GM12872 (cell line): ENCODE measurements around the gene FOXP1.

Experiments used
- TF ChIP-seq, protein P1 (sequence below): IDR thresholded peaks from 3 replicates; pipeline ENCODE4 v1.5.1; 2011; ENCODE audit warnings: low read depth, mild to moderate bottlenecking, low read length, moderate library complexity; ENCODE audit not compliant: insufficient read depth

The FOXP1 gene

DNA sequence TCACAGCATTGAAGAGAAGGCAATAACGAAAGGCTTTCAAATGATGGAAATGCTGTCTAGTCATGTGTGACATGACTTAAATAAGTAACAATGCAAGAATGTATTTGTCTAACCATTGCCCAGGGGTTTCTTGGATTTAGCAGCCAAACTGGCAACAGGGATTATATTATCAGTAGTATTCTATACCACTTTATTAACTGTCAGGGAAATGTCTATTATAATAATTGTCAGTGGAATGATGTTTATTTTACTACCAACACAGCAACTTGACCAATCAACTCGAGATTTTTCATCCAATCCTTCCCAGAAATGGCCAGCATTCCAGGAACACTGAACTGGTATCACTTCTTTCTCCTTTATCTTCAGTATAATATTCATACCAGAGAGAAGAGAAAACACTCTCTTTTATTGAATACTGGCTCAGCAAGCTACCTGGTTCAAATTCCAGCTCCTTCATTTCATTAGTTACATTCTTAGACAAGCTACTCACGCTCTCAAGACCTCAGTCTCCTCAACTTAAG lies 66.2 kb downstream of the FOXP1 start:
- TF ChIP-seq, protein P1, sequence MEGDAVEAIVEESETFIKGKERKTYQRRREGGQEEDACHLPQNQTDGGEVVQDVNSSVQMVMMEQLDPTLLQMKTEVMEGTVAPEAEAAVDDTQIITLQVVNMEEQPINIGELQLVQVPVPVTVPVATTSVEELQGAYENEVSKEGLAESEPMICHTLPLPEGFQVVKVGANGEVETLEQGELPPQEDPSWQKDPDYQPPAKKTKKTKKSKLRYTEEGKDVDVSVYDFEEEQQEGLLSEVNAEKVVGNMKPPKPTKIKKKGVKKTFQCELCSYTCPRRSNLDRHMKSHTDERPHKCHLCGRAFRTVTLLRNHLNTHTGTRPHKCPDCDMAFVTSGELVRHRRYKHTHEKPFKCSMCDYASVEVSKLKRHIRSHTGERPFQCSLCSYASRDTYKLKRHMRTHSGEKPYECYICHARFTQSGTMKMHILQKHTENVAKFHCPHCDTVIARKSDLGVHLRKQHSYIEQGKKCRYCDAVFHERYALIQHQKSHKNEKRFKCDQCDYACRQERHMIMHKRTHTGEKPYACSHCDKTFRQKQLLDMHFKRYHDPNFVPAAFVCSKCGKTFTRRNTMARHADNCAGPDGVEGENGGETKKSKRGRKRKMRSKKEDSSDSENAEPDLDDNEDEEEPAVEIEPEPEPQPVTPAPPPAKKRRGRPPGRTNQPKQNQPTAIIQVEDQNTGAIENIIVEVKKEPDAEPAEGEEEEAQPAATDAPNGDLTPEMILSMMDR = no peak

DNA sequence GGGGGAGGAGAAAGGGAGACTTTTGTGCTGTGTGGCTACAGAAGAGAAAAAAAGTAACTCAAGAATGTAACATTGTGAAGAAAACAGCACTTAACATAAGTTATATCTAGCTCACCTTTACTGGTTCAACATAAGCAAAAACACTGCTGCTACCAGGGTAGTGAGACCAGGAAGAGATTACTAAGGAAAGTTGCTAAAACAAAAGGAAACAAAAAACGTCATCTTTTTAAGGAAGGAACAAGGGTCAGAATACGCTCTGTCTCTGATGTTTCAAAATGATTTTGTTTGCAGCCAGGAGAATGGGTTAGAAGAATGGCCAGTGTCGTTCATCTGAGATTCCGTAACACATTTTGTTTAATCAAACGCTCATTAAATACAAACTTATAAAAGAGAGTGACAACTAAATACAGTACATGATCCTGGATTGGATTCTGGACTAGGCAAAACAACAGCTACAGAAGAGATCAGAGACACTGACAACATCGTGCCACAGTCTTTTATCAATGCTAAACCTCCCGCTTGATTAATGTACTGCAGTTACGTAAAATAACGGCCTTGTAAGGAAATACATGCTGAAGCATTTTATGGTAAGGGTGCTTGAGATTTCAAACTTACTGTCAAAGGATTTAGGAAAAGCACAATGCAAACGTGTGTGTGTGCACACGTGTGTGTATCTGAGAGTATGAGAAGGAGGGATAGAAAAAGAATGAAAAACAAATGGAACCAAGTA lies 67.7 kb downstream of the FOXP1 start:
- TF ChIP-seq, protein P1 = no peak

DNA sequence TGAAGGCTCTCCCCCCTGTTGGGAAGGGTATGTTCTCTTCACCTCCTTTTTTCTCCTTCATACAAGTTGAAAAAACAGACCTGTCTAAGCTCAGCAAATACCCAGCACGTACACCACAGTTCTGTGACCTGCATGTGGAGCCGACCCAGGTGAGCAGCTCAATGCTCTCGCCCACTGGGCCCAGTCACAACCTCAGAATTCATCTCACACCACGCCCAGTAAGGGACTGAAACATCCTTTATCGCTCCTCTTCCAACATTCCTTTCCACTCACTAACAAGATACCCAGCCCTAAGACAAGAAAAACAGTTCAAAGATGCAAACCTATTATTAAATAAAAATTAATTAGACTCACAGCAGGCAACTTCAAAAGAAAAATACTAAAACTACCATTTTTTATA lies 68.9 kb downstream of the FOXP1 start:
- TF ChIP-seq, protein P1 = no peak

DNA sequence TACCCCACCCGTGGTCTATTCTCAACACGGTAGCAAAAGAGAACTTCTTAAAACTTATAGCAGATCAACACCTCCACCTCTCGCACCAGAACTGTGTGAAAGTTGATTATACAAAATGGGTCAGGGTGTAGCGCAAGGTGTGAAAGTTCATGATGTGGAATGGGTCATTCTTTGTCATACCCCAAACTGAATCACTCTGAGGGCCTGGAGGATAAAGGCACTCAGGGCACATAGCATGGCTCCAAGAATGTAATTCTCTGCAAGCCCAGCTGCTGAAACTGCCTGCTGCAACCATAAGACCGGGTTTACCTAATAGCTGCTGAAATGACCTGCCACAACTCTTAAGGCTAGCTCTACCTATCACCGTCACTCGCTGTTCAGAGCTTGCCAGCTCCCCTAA lies 70.0 kb downstream of the FOXP1 start:
- TF ChIP-seq, protein P1 = no peak

DNA sequence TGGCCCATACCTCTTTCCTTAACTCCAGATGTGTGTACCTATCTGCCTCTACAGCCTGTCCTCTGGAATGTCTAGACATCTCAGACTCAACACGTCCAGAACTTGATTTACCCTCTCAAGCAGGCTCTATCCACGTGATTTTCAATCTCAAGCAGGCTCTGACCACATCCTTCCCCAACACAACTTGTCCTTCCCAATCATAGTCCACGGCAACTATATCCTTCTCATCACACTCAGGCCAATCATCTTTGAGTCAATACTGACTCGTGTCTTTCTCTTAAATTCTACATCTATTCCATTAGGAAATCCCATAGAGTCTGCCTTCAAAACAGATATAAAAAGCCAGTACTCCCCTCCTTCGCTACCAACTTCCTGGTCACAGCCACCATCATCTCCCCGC lies 70.4 kb downstream of the FOXP1 start:
- TF ChIP-seq, protein P1 = no peak

DNA sequence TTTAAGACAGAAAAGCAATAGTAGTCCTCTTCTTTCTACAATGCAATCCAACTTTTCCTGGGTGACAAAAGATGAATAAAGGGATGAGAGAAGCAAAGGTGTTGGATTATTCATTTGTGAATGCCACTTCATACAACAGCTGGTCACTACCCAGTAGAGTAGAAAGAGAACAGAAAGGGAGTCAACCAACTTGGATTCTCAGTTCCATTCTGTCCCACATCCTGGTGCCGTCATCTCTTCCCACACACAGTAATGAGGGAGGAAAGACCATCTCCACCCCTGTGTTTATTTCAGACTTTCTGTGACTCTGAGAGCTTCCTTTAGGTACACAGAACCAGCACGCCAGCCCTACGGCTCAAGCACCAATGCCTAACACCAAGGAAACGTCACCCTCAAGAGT lies 71.0 kb downstream of the FOXP1 start:
- TF ChIP-seq, protein P1 = no peak

DNA sequence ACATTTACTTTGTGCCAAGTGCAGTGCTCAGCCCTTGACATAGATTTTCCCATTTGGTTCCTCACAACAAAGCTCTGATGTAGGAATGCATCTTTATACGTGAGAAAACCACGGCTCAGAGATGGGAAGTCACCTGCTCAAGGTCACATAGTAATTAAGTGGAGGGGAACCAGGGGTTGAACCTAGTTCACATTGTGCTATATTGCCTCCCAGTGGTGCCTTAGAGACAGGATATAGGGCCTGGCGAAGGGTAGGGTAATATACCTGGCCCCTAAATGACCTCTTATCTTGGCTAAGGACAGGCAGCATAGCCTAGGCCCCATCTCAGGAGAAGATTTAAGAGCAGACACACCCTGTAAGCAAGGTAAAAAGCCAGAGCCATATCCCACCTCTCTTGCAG lies 71.5 kb downstream of the FOXP1 start:
- TF ChIP-seq, protein P1 = peak; percentile 46; the same call in 2 of the 3 replicates
